BLaER1 treated with 17β-estradiol and CSF1 and Interleukin-3, amounts not matched to agents 10 nM and 100 nM (cell line): ENCODE data around the gene DDX11.
"Not testable (repeated sequence)": the region's sequence is repeated elsewhere in the genome, so short reads cannot be mapped to it uniquely, and the experiment has no call there.

Source experiments
- H3K27ac ChIP-seq, 11 experiments: shearing (Covaris generic); formaldehyde crosslinking; 2 replicates each; pipeline ENCODE4 v1.8.1; 2022
- H3K27me3 ChIP-seq, 11 experiments: shearing (Covaris generic); formaldehyde crosslinking; 2 replicates each; pipeline ENCODE4 v1.8.1; 2022
- H3K36me3 ChIP-seq, 11 experiments: shearing (Covaris generic); formaldehyde crosslinking; 2 replicates each; pipeline ENCODE4 v1.8.1; 2022
- H3K4me1 ChIP-seq, 10 experiments: shearing (Covaris generic); formaldehyde crosslinking; 2 replicates each; pipeline ENCODE4 v1.8.1; 2022
- H3K4me2 ChIP-seq, 11 experiments: shearing (Covaris generic); formaldehyde crosslinking; 2 replicates each; pipeline ENCODE4 v1.8.1; 2022
- H3K4me3 ChIP-seq, 10 experiments: shearing (Covaris generic); formaldehyde crosslinking; 2 replicates each; pipeline ENCODE4 v1.8.1; 2022
- H3K9ac ChIP-seq, 11 experiments: shearing (Covaris generic); formaldehyde crosslinking; 2 replicates each; pipeline ENCODE4 v1.8.1; 2022
- H3K9me3 ChIP-seq, 11 experiments: shearing (Covaris generic); formaldehyde crosslinking; replicated peaks in 1 of 11; 2 replicates each; pipeline ENCODE4 v1.8.1; 2022
- H4K20me1 ChIP-seq, 11 experiments: shearing (Covaris generic); formaldehyde crosslinking; 2 replicates each; pipeline ENCODE4 v1.8.1; 2022
- Cebpa-rat ChIP-seq, 11 experiments: shearing (Covaris generic); IDR thresholded peaks; 2 replicates each; pipeline ENCODE4 v1.8.1; 2022

DDX11 gene

GRCh38 chr12:31057671-31058070, 16.0 kb upstream of the DDX11 start:
- Histone ChIP-seq H3K4me2 (no peak overlapping the region), H3K9me3 (no peaks in the 10 kb centered on the region), H3K36me3 (no peaks in the 10 kb centered on the region), H4K20me1 (no peaks in the 10 kb centered on the region), H3K27me3 (no peaks in the 10 kb centered on the region), H3K4me1 (no peaks in the 10 kb centered on the region), H3K27ac (no peak overlapping the region), H3K9ac (no peak overlapping the region), H3K4me3 (no peak overlapping the region)
- no peak for TF ChIP-seq Cebpa-rat (IDR thresholded peaks at IDR 0.05)

GRCh38 chr12:31066196-31066595, 7.5 kb upstream of the DDX11 start:
- H3K9me3 ChIP-seq, H3K4me1 ChIP-seq, H3K27me3 ChIP-seq, H4K20me1 ChIP-seq, H3K9ac ChIP-seq, H3K4me2 ChIP-seq, H3K4me3 ChIP-seq, H3K27ac ChIP-seq, H3K36me3 ChIP-seq: not testable (repeated sequence)

- H3K27ac ChIP-seq, H3K4me3 ChIP-seq, H3K36me3 ChIP-seq, H4K20me1 ChIP-seq, H3K4me1 ChIP-seq, H3K9ac ChIP-seq, H3K4me2 ChIP-seq: not testable (repeated sequence)
- H3K9me3 ChIP-seq, result peaks cover 0 to 11% (median 10%) of the 10 kb centered on the region in 11 experiments; a peak in 13 of 22 replicates
- peaks cover 7 to 16% (median 14%) of the 10 kb centered on the region in 11 experiments; a peak in 18 of 22 replicates for H3K27me3 ChIP-seq
These were observed 6.0 kb upstream of the DDX11 start for GRCh38 chr12:31067656-31068055.

GRCh38 chr12:31070971-31071740, 2.5 kb upstream of the DDX11 start:
- not testable (repeated sequence) for H3K4me3 ChIP-seq, H3K4me2 ChIP-seq, H3K27ac ChIP-seq, H4K20me1 ChIP-seq, H3K9ac ChIP-seq, H3K36me3 ChIP-seq
- Histone ChIP-seq H3K9me3 (peaks cover 0 to 11% (median 10%) of the 10 kb centered on the region in 11 experiments; a peak in 13 of 22 replicates), H3K4me1 (peaks cover 6 to 23% (median 14%) of the 10 kb centered on the region in 10 experiments; a peak in 18 of 20 replicates), H3K27me3 (peaks cover 7 to 19% (median 15%) of the 10 kb centered on the region in 11 experiments; a peak in 18 of 22 replicates)

GRCh38 chr12:31072962-31073361, 698 bp upstream of the DDX11 start:
- Histone ChIP-seq H3K4me1 (peaks cover 13 to 26% (median 19%) of the 10 kb centered on the region in 10 experiments), H3K4me2 (peak overlapping the region; percentile 82 to 97 (median 89)), H3K9me3 (peaks cover 0 to 11% (median 10%) of the 10 kb centered on the region in 11 experiments; a peak in 13 of 22 replicates), H3K27me3 (peaks cover 7 to 19% (median 15%) of the 10 kb centered on the region in 11 experiments; a peak in 18 of 22 replicates), H3K9ac (peak overlapping the region; percentile 78 to 94 (median 89); a peak in 18 of 22 replicates), H3K27ac (peak overlapping the region in 2 of 11 experiments; percentile 87 to 88; a peak in 1 of 22 replicates), H3K4me3 (peak overlapping the region; percentile 61 to 82 (median 76))
- not testable (repeated sequence) for H3K36me3 ChIP-seq, H4K20me1 ChIP-seq

GRCh38 chr12:31074333-31074874, 744 bp downstream of the DDX11 start:
- peaks cover 0 to 16% (median 9%) of the 10 kb centered on the region in 11 experiments; a peak in 13 of 22 replicates for H3K36me3 ChIP-seq
- H3K4me2 ChIP-seq, result peak overlapping the region; percentile 82 to 97 (median 89)
- H3K9ac ChIP-seq, result peak overlapping the region; percentile 78 to 94 (median 89)
- H4K20me1 ChIP-seq, result not testable (repeated sequence)
- peak overlapping the region in 10 of 11 experiments; percentile 67 to 92 (median 88); a peak in 21 of 22 replicates for H3K27ac ChIP-seq
- H3K4me1 ChIP-seq, result peaks cover 20 to 41% (median 30%) of the 10 kb centered on the region in 10 experiments
- peaks cover 0 to 11% (median 10%) of the 10 kb centered on the region in 11 experiments; a peak in 13 of 22 replicates for H3K9me3 ChIP-seq
- H3K27me3 ChIP-seq, result peaks cover 7 to 19% (median 15%) of the 10 kb centered on the region in 11 experiments; a peak in 18 of 22 replicates
- peak overlapping the region; percentile 61 to 82 (median 76) for H3K4me3 ChIP-seq

GRCh38 chr12:31076150-31076549, 2.5 kb downstream of the DDX11 start:
- Histone ChIP-seq H3K4me1 (peaks cover 35 to 58% (median 42%) of the 10 kb centered on the region in 10 experiments), H3K4me2 (peak overlapping the region in 1 of 11 experiments; percentile 9; a peak in 3 of 22 replicates), H3K9me3 (peaks cover 0 to 11% (median 10%) of the 10 kb centered on the region in 11 experiments; a peak in 13 of 22 replicates), H3K27me3 (peaks cover 7 to 18% (median 15%) of the 10 kb centered on the region in 11 experiments; a peak in 18 of 22 replicates), H3K36me3 (peaks cover 0 to 19% (median 16%) of the 10 kb centered on the region in 11 experiments; a peak in 14 of 22 replicates)
- H4K20me1 ChIP-seq, H3K9ac ChIP-seq, H3K4me3 ChIP-seq, H3K27ac ChIP-seq: not testable (repeated sequence)

GRCh38 chr12:31077095-31077494, 3.4 kb downstream of the DDX11 start:
- peak overlapping the region in 3 of 11 experiments; percentile 13 to 69 (median 39); a peak in 1 of 22 replicates for H3K4me2 ChIP-seq
- H3K4me3 ChIP-seq, H3K9ac ChIP-seq, H3K27ac ChIP-seq, H3K9me3 ChIP-seq, H4K20me1 ChIP-seq, H3K27me3 ChIP-seq: not testable (repeated sequence)
- H3K4me1 ChIP-seq, result peaks cover 35 to 59% (median 42%) of the 10 kb centered on the region in 10 experiments
- peaks cover 0 to 29% (median 17%) of the 10 kb centered on the region in 11 experiments; a peak in 14 of 22 replicates for H3K36me3 ChIP-seq

GRCh38 chr12:31077998-31078397, 4.3 kb downstream of the DDX11 start:
- H3K9me3 ChIP-seq, H3K9ac ChIP-seq, H3K27me3 ChIP-seq, H3K4me3 ChIP-seq, H4K20me1 ChIP-seq: not testable (repeated sequence)
- Histone ChIP-seq H3K4me2 (peak overlapping the region in 5 of 11 experiments; percentile 35 to 69 (median 57); a peak in 10 of 22 replicates), H3K27ac (peak overlapping the region in 2 of 11 experiments; percentile 54 to 61; a peak in 3 of 22 replicates), H3K36me3 (peaks cover 4 to 37% (median 22%) of the 10 kb centered on the region in 11 experiments; a peak in 16 of 22 replicates), H3K4me1 (peaks cover 28 to 52% (median 41%) of the 10 kb centered on the region in 10 experiments)

GRCh38 chr12:31079421-31079820, 5.8 kb downstream of the DDX11 start:
- H4K20me1 ChIP-seq, H3K27me3 ChIP-seq, H3K9me3 ChIP-seq, H3K4me3 ChIP-seq: not testable (repeated sequence)
- H3K27ac ChIP-seq, result peak overlapping the region in 5 of 11 experiments; percentile 27 to 71 (median 54); a peak in 8 of 22 replicates
- H3K4me1 ChIP-seq, result peaks cover 27 to 48% (median 41%) of the 10 kb centered on the region in 10 experiments
- peak overlapping the region in 2 of 11 experiments; percentile 15 to 62; a peak in 4 of 22 replicates for H3K9ac ChIP-seq
- peak overlapping the region; percentile 77 to 91 (median 81); a peak in 18 of 22 replicates for H3K4me2 ChIP-seq
- peaks cover 11 to 51% (median 36%) of the 10 kb centered on the region in 11 experiments for H3K36me3 ChIP-seq

GRCh38 chr12:31080221-31080620, 6.6 kb downstream of the DDX11 start:
- H3K9me3 ChIP-seq, H4K20me1 ChIP-seq, H3K27me3 ChIP-seq: not testable (repeated sequence)
- H3K4me2 ChIP-seq, result peak overlapping the region; percentile 77 to 91 (median 81)
- peaks cover 25 to 45% (median 40%) of the 10 kb centered on the region in 10 experiments for H3K4me1 ChIP-seq
- H3K4me3 ChIP-seq, result peak overlapping the region in 5 of 10 experiments; percentile 28 to 47 (median 32); a peak in 5 of 20 replicates
- peak overlapping the region in 10 of 11 experiments; percentile 33 to 80 (median 64); a peak in 17 of 22 replicates for H3K27ac ChIP-seq
- H3K36me3 ChIP-seq, result peaks cover 16 to 59% (median 44%) of the 10 kb centered on the region in 11 experiments
- H3K9ac ChIP-seq, result peak overlapping the region; percentile 37 to 74 (median 58); a peak in 17 of 22 replicates

- H3K9ac ChIP-seq, H3K4me3 ChIP-seq, H3K27me3 ChIP-seq, H4K20me1 ChIP-seq, H3K27ac ChIP-seq, H3K9me3 ChIP-seq: not testable (repeated sequence)
- Histone ChIP-seq H3K4me1 (peaks cover 20 to 38% (median 34%) of the 10 kb centered on the region in 10 experiments), H3K36me3 (peaks cover 18 to 70% (median 47%) of the 10 kb centered on the region in 11 experiments), H3K4me2 (peak overlapping the region in 1 of 11 experiments; percentile 91; a peak in 1 of 22 replicates)
These were observed 7.6 kb downstream of the DDX11 start for GRCh38 chr12:31081274-31081673.
